ENCODE measurements around the gene REV1.

The REV1 gene

DNA sequence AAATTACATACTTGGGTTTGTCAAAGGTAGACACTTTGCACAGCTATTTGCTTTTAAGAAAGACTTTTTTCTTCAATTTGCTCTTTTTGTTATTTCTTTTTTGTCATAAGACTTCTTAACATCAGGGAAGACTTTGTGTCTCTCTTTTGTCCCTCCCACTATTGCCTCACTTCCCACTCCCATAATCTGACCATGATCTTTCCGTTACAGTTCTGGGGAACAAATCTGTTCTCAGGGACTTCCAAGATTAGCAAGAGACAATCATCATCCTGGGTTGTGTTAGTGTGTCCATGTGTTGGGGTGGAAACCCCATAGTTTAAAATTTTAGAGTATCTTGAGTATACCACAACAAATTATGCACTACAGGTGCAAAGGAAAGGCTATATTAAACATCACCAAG, 75.3 kb downstream of the REV1 start:
- Histone ChIP-seq H3K4me1 (ENCODE audit: insufficient read depth, low read length) (no peaks in the 10 kb centered on the region), H3K9me3 (ENCODE audit: insufficient read depth, low read length, severe bottlenecking) (no peaks in the 10 kb centered on the region), H3K27ac (ENCODE audit: low read length) (no peak overlapping the region), H3K79me2 (ENCODE audit: insufficient read depth, low read length) (no peaks in the 10 kb centered on the region), H3K9ac (ENCODE audit: low read depth, low read length) (no peak overlapping the region), H4K20me1 (ENCODE audit: insufficient read depth, low read length) (0 out of 2 replicates have a peak, but pooled peaks cover 2% of the 10 kb centered on the region), H3K36me3 (ENCODE audit: insufficient read depth, low read length) (peaks cover 89% of the 10 kb centered on the region), H3K27me3 (ENCODE audit: insufficient read depth, low read length, poor library complexity) (no peaks in the 10 kb centered on the region), H2AFZ (ENCODE audit: low read depth, low read length) (no peak overlapping the region), H3K4me3 (ENCODE audit: low read depth in 1 of 2, low read length in 2 of 2) (no peak overlapping the region), H3K4me2 (ENCODE audit: insufficient read depth, low read length) (no peak overlapping the region)
- no peak for TF ChIP-seq EZH2 (IDR thresholded peaks at IDR 0.05; ENCODE audit: borderline replicate concordance, low read depth, low read length, severe bottlenecking)
- TF ChIP-seq, protein P1, sequence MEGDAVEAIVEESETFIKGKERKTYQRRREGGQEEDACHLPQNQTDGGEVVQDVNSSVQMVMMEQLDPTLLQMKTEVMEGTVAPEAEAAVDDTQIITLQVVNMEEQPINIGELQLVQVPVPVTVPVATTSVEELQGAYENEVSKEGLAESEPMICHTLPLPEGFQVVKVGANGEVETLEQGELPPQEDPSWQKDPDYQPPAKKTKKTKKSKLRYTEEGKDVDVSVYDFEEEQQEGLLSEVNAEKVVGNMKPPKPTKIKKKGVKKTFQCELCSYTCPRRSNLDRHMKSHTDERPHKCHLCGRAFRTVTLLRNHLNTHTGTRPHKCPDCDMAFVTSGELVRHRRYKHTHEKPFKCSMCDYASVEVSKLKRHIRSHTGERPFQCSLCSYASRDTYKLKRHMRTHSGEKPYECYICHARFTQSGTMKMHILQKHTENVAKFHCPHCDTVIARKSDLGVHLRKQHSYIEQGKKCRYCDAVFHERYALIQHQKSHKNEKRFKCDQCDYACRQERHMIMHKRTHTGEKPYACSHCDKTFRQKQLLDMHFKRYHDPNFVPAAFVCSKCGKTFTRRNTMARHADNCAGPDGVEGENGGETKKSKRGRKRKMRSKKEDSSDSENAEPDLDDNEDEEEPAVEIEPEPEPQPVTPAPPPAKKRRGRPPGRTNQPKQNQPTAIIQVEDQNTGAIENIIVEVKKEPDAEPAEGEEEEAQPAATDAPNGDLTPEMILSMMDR (IDR thresholded peaks at IDR 0.05; ENCODE audit: borderline replicate concordance, extremely low read depth, low read length, poor library complexity, severe bottlenecking), result no peak
- no peak for ATAC-seq (ENCODE audit: insufficient read depth, low read depth)
- no peak for DNase-seq

DNA sequence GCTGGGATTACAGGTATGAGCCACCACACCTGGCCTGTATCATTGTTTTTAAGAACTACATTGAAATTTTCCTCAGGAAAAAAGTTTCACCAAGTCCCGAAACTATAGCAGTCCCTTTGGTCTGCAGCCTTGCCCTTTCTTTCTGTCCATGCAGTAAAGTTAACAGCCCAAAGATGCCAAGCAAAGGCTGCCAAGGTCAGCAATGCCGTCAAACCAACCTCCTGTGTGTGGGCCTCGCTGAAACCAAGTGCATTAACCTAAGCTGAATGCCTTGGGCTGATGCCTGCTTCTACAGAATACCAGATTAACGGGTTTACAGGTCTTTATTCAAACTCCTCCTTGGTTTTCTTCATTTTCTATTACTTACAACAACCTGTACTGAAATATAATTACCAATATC, 79.5 kb downstream of the REV1 start:
- Histone ChIP-seq H3K9me3 (ENCODE audit: insufficient read depth, low read length, severe bottlenecking) (no peaks in the 10 kb centered on the region), H3K4me3 (ENCODE audit: low read depth in 1 of 2, low read length in 2 of 2) (no peak overlapping the region), H2AFZ (ENCODE audit: low read depth, low read length) (no peak overlapping the region), H3K4me2 (ENCODE audit: insufficient read depth, low read length) (no peak overlapping the region), H3K79me2 (ENCODE audit: insufficient read depth, low read length) (no peaks in the 10 kb centered on the region), H3K27ac (ENCODE audit: low read length) (no peak overlapping the region), H3K9ac (ENCODE audit: low read depth, low read length) (no peak overlapping the region), H4K20me1 (ENCODE audit: insufficient read depth, low read length) (no peaks in the 10 kb centered on the region; the same call in 1 of the 2 replicates), H3K27me3 (ENCODE audit: insufficient read depth, low read length, poor library complexity) (no peaks in the 10 kb centered on the region), H3K36me3 (ENCODE audit: insufficient read depth, low read length) (peaks cover 86% of the 10 kb centered on the region), H3K4me1 (ENCODE audit: insufficient read depth, low read length) (no peaks in the 10 kb centered on the region)
- DNase-seq (no peak), ATAC-seq (ENCODE audit: insufficient read depth, low read depth) (no peak)
- TF ChIP-seq, protein P1 (IDR thresholded peaks at IDR 0.05; ENCODE audit: borderline replicate concordance, extremely low read depth, low read length, poor library complexity, severe bottlenecking), result no peak
- no peak for TF ChIP-seq EZH2 (IDR thresholded peaks at IDR 0.05; ENCODE audit: borderline replicate concordance, low read depth, low read length, severe bottlenecking)

DNA sequence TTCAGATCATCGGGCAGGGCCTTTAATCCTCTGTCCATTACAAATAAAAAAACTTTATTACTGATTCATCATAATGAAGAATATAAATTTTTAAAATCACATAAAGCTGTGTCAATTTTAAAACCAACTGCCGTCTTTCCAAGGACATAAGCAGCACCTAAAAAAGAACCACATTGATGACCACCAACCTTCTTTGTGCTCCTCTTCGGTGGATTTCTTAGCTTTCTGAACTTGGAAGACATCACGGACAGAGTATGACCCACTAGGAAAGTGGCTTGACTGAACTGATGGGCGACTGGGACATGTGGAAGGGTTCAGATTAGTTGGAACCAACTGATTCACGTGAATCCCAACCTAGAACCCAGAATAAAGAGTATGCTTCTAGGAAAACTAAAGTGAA, 83.7 kb downstream of the REV1 start:
- Histone ChIP-seq H3K9ac (ENCODE audit: low read depth, low read length) (no peak overlapping the region), H3K4me3 (ENCODE audit: low read depth in 1 of 2, low read length in 2 of 2) (no peak overlapping the region), H3K4me1 (ENCODE audit: insufficient read depth, low read length) (no peaks in the 10 kb centered on the region), H3K9me3 (ENCODE audit: insufficient read depth, low read length, severe bottlenecking) (no peaks in the 10 kb centered on the region), H3K4me2 (ENCODE audit: insufficient read depth, low read length) (no peak overlapping the region), H4K20me1 (ENCODE audit: insufficient read depth, low read length) (no peaks in the 10 kb centered on the region; the same call in 1 of the 2 replicates), H3K27me3 (ENCODE audit: insufficient read depth, low read length, poor library complexity) (no peaks in the 10 kb centered on the region), H3K79me2 (ENCODE audit: insufficient read depth, low read length) (no peaks in the 10 kb centered on the region), H2AFZ (ENCODE audit: low read depth, low read length) (no peak overlapping the region), H3K36me3 (ENCODE audit: insufficient read depth, low read length) (peaks cover 91% of the 10 kb centered on the region), H3K27ac (ENCODE audit: low read length) (no peak overlapping the region)
- ATAC-seq (ENCODE audit: insufficient read depth, low read depth), result no peak
- TF ChIP-seq, protein P1 (IDR thresholded peaks at IDR 0.05; ENCODE audit: borderline replicate concordance, extremely low read depth, low read length, poor library complexity, severe bottlenecking), result no peak
- no peak for TF ChIP-seq EZH2 (IDR thresholded peaks at IDR 0.05; ENCODE audit: borderline replicate concordance, low read depth, low read length, severe bottlenecking)
- no peak for DNase-seq
